ENCODE measurements around the gene DIPK1C. TPM values are rescaled to one million over a fixed set of nuclear protein-coding genes. Genes with fewer than 3 reads are reported as not detected.

The DIPK1C gene
- total and polyA plus RNA-seq, 2 of the 4 experiments (the other 2 are of a cell fraction), result not detected

DNA sequence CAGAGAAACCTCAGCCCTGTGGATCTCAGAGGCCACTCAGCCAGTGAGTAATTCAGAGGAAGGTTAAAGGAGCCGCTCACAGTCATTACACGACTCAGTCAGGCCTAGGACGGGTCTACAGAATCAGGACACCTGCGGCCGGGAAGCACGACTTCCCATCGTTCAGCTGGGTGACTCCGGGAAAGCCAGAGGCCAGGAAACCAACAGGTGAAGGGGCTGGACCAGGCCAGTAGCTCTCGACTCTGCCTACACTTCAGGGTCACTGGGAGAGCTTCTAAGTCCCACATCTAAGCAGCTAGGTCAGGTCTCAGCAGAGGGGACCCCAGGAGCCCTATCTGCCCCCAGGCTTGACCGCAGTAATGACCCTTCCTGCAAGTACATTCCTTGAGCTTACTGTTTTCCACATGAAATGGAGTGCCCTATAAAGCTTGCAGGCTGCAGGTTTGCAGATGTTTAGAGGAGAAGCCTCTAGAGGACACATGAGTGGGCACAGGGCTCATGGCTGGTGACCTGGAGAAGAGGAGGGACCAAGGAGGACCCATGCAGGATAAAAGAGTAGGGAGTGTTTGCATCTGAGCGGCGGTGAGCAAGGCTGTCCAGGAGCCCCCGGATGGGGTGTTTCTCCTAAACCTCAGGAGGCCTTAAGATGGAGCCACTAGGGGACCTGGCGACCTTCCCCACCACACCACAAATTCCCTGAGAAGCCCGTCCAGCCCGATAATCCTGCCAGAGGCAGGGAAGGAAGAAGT lies 9.5 kb downstream of the DIPK1C start:
- ATAC-seq (ENCODE audit: low read depth) (no peak), DNase-seq (no peak)
- peaks cover 26% of the 10 kb centered on the region for H3K27me3 ChIP-seq (ENCODE audit: control insufficient read depth, insufficient read depth, low read length)
- no peaks in the 10 kb centered on the region for H4K20me1 ChIP-seq (ENCODE audit: insufficient read depth, low read length)
- H3K4me3 ChIP-seq (ENCODE audit: insufficient read depth, low read depth, low read length), result no peak overlapping the region
- H4K8ac ChIP-seq (ENCODE audit: low read depth in 2 of 2, low read length in 2 of 2), result no peak overlapping the region
- no peak overlapping the region for H3K9ac ChIP-seq (ENCODE audit: low read depth, low read length)
- H2AFZ ChIP-seq (replicated peaks; ENCODE audit: low read length, poor library complexity), result no peak overlapping the region
- H3K9me1 ChIP-seq (ENCODE audit: insufficient read depth, low read length), result no peaks in the 10 kb centered on the region
- 76% methylated on average over 9 of the region's 16 CpGs; no CpG with 5 or more reads in 1 of the 2 experiments for WGBS, 2 experiments (ENCODE audit: extremely low coverage in 2 of 2, insufficient read length in 1 of 2)
- intact Hi-C loops (cut with micrococcal nuclease) (no loop called here), in situ Hi-C loops (cut with MboI; ENCODE audit: low sequenced_read_pairs) (no loop called here), dilution Hi-C loops (cut with HindIII; ENCODE audit: low sequenced_read_pairs, unreplicated experiment) (no loop called here)
- H3K56ac ChIP-seq (ENCODE audit: extremely low read depth, insufficient read depth, low read length), result no peak overlapping the region
- H4K5ac ChIP-seq (ENCODE audit: low read depth, low read length), result no peak overlapping the region
- H3K23ac ChIP-seq (ENCODE audit: low read depth, low read length), result no peak overlapping the region
- H2BK20ac ChIP-seq (ENCODE audit: low read depth, low read length), result no peak overlapping the region
- no peak overlapping the region for H3K18ac ChIP-seq (ENCODE audit: low read depth, low read length)
- H2AK9ac ChIP-seq (replicated peaks; ENCODE audit: low read depth, low read length, poor library complexity), result no peak overlapping the region
- no peak overlapping the region for H2BK15ac ChIP-seq (ENCODE audit: low read depth, low read length)
- no peak overlapping the region for H3K14ac ChIP-seq (replicated peaks; ENCODE audit: low read depth, low read length)
- no peak overlapping the region for H4K91ac ChIP-seq (ENCODE audit: insufficient read depth, low read depth, low read length)
- H3K4ac ChIP-seq (ENCODE audit: low read depth, low read length), result no peak overlapping the region
- ChIA-PET CTCF (no interaction called here), POLR2A (ENCODE audit: unreplicated experiment) (no interaction called here)
- H3K36me3 ChIP-seq (ENCODE audit: control insufficient read depth, insufficient read depth, low read length), result no peaks in the 10 kb centered on the region
- no peaks in the 10 kb centered on the region for H3K79me1 ChIP-seq (ENCODE audit: low read depth in 1 of 2, low read length in 2 of 2)
- H3K4me1 ChIP-seq (ENCODE audit: control insufficient read depth, insufficient read depth, low read length), result no peaks in the 10 kb centered on the region
- H2BK120ac ChIP-seq (ENCODE audit: low read depth, low read length), result no peak overlapping the region
- BruUV-seq (replicated peaks), result no TSS peak
- no peak overlapping the region for H2BK5ac ChIP-seq (ENCODE audit: low read depth, low read length, poor library complexity, severe bottlenecking)
- H2AK5ac ChIP-seq (ENCODE audit: low read depth, low read length), result no peak overlapping the region
- no peak overlapping the region for H3K27ac ChIP-seq (ENCODE audit: insufficient read depth, low read length)
- H3K4me2 ChIP-seq (ENCODE audit: low read depth, low read length), result no peak overlapping the region
- TF ChIP-seq POLR2A (IDR thresholded peaks at IDR 0.05; ENCODE audit: low read depth, low read length) (no peak), RAD21 (IDR thresholded peaks at IDR 0.05; ENCODE audit: low read length) (no peak), USF2 (IDR thresholded peaks at IDR 0.05; ENCODE audit: low read depth, low read length) (no peak), SMC3 (IDR thresholded peaks at IDR 0.05; ENCODE audit: low read depth, low read length) (no peak), RFX5 (IDR thresholded peaks at IDR 0.05; ENCODE audit: low read depth, low read length) (no peak), CHD1 (IDR thresholded peaks at IDR 0.05; ENCODE audit: low read depth, low read length) (no peak), FOS (IDR thresholded peaks at IDR 0.05; ENCODE audit: low read depth, low read length) (no peak), MAFK (IDR thresholded peaks at IDR 0.05; ENCODE audit: low read depth, low read length) (no peak), CEBPB (IDR thresholded peaks at IDR 0.05; ENCODE audit: low read depth, low read length) (no peak), RCOR1 (IDR thresholded peaks at IDR 0.05; ENCODE audit: insufficient replicate concordance, low read length) (no peak), NFE2L2 (IDR thresholded peaks at IDR 0.05; ENCODE audit: low read depth, low read length) (no peak), CTCF (conservative IDR thresholded peaks at IDR 0.05; ENCODE audit: low read depth, low read length) (no peak), BHLHE40 (IDR thresholded peaks at IDR 0.05; ENCODE audit: low read depth, low read length) (no peak), MAZ (IDR thresholded peaks at IDR 0.05; ENCODE audit: borderline replicate concordance, low read depth, low read length) (no peak), MXI1 (IDR thresholded peaks at IDR 0.05; ENCODE audit: borderline replicate concordance, low read depth, low read length) (no peak)
- TF ChIP-seq, protein P1, sequence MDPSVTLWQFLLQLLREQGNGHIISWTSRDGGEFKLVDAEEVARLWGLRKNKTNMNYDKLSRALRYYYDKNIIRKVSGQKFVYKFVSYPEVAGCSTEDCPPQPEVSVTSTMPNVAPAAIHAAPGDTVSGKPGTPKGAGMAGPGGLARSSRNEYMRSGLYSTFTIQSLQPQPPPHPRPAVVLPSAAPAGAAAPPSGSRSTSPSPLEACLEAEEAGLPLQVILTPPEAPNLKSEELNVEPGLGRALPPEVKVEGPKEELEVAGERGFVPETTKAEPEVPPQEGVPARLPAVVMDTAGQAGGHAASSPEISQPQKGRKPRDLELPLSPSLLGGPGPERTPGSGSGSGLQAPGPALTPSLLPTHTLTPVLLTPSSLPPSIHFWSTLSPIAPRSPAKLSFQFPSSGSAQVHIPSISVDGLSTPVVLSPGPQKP (IDR thresholded peaks at IDR 0.05; ENCODE audit: borderline replicate concordance, low read depth, low read length), result no peak
- H3K9me3 ChIP-seq (ENCODE audit: control insufficient read depth, insufficient read depth, low read length), result no peaks in the 10 kb centered on the region

All from IMR-90 (cell line).